ENCODE data around the gene MBNL3.

DNA sequence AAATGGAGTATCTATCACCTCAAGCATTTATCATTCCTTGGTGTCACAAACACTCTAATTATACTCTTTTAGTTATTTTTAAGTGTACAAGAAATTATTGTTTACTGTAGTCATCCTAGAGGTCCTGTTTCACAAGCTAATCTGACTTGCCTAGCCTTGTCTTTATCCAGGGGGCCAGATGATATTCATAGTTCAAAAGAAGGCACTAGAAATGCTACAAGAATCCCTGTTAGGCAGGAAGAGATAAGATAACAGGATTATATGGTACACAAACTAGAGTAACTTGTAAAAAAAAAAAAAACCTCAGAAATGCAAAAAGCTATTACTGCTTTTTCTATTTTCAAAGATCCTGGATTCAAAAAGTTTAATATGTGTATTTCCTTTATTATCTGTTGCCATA is 95.8 kb downstream of the MBNL3 start:
- TF ChIP-seq CTCF (IDR thresholded peaks at IDR 0.05) (no peak), SIN3A (IDR thresholded peaks at IDR 0.05; ENCODE audit: borderline replicate concordance, insufficient read depth, low read depth, low read length) (no peak), TCF7L2 (IDR thresholded peaks at IDR 0.05; ENCODE audit: low read depth, low read length) (no peak), POLR2AphosphoS5 (IDR thresholded peaks at IDR 0.05; ENCODE audit: low read depth, low read length) (no peak)
